H54 (cell line): ENCODE measurements around the gene CHRNA3.

Experiments
- DNase-seq: peaks from one replicate; pipeline ENCODE4 v3.0.0; 2011; ENCODE audit warnings: low spot score, mixed read lengths; ENCODE audit not compliant: insufficient read length
- FAIRE-seq: peaks from 3 replicates; lab custom pipeline; 2011; peaks lifted over from hg19 to GRCh38; lab: Jason Lieb, UNC
- POLR2A ChIP-seq: IDR thresholded peaks from 2 replicates; pipeline ENCODE4 v1.6.1; 2011; ENCODE audit warnings: low read depth, mild to moderate bottlenecking, low read length

CHRNA3 gene

DNA sequence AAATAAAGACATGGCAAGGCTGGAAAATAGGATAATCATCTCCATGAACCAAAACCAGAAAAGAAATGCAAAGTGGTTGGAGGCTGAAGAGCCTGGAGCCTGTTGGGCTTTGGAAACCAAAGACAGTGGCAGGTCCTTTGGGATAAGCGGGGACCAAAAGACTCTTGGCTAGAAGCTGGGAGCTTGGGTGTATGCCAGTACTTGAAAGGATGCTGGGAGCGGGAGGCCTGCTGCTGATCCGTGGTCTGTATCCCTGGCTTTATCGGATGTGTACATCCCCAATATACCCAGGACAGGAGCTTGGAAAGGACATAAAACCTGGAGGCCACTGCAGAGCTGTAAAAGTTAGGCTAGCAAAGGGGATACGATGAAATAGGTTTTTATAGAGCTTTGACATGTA lies 21.5 kb upstream of the CHRNA3 start:
- DNase-seq (no peak), FAIRE-seq (no peak)
- TF ChIP-seq POLR2A = no peak

DNA sequence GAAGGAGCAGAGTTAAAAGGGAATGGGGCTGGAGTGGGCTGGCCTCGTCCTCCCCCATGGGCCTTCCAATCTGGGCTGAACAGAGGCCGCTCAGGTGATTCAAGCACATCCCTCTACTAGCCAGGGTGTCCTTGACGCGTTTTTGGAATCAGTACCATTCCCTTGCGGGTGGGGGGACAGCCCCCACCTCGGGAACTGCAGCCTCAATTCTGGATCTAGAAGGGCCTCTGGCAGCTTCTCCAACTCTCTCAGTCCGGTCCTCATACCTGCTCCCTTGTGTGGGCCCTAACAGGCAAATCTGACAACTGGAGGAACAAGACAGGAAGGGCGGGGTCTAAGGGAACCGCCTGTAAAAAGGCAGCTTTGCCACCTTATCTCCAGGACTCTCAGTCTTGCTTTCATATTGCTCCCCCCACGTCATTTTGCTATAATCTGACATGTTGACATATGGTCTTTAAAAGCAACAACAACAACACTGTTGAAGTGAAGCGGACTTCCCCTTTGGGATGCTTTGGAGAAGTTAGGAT lies 21.0 kb upstream of the CHRNA3 start:
- FAIRE-seq (no peak), DNase-seq (no peak)
- no peak for TF ChIP-seq POLR2A

DNA sequence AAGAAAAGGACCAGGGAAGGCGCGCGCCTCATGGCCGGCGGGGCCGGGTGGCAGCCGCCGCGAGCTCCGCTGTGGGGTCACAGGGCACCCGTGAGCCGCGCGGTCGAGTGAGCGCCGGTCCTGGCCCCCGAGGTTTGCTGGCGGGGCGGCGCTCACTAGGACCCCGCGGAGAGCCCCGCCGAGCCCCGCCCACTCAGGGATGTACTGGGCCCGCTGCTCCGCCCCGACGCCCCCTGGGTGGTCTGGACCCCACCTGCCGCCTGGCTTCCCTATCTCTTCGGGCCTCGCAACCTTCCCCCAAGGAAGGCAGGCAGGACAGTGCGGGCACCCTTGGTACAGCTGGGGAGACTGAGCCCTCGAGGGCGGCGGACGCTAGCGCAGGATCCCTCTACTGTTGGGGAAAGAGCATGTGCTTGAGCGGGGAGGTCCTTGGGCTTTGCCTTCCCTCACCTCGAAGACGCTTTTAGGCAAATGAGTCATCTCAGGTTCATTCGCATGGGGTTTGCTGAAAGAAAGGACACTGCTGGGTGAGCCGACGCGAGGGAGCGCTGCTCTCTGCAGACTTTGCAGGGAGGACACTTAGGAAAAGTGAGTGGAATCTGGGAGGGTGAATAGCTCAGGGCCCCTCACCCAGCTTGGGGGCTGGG lies 20.4 kb upstream of the CHRNA3 start, which contains the start of gene CHRNB4:
Gene CHRNB4, minus strand, starts transcription at position 109 of the 647 bp plus-strand sequence. Its CDS starts 77 bp downstream, at position 32.
- no peak for DNase-seq
- FAIRE-seq = no peak
- no peak for TF ChIP-seq POLR2A

DNA sequence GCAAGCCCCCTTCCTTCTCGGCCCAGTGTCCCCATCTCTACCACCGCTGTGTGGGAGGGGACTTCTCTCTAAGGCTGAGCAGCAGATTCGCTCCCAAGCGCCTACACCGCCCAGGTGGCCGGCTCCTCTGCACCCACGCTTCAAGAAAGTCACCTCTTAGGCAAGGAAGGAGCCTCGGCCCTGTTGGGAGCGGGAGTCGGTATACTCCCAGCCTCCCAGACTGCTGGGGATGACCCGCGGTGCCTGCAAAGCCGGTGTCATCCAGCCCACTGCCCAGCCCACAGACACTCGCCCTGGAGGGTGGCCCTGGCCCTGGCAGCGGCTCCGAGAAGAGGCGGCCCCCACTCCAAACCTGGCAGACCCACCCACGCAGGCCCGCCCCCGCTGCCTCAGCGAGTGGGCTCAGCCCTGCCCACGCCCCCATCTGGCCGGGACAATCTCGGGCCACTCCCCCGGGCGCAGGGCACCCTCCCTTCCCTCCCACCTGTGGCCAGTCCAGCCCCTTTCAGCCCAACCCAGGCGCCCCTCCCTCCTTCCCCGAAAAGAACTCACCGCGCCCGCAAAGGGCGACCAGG lies 19.8 kb upstream of the CHRNA3 start:
- no peak for FAIRE-seq
- TF ChIP-seq POLR2A = no peak
- DNase-seq = no peak

DNA sequence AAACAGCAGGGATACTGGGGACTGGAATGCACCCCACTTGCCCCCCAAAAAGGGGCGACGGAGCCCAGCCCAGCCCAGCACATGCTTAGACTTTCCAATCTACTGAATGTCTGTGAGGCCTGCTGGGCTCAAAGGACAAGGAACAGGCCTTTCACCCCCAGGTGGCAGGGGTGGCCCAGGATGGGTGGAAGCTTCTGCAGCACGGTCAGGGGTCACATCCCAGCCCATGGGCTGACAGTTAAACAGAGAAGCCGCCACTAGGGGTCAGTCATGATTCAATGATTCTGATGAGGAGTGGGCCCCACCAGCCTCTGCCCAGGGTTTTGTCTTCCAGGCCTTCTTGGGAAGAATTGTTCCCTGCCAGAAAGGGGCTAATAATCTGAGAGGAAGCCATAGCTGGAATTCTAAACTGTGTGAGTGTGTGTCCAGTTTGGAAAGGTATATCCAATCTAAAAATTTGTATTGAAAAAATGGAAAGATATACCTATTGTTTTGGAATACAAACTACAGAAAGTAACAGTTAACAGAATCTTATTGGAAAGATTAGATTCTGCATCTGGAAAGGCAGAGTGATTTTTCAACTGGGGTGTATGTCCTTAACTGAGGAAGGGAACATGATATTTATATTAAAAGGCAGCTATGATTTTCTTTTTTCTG lies 18.0 kb upstream of the CHRNA3 start:
- peak; percentile 33 for DNase-seq
- FAIRE-seq = no peak
- TF ChIP-seq POLR2A = no peak

DNA sequence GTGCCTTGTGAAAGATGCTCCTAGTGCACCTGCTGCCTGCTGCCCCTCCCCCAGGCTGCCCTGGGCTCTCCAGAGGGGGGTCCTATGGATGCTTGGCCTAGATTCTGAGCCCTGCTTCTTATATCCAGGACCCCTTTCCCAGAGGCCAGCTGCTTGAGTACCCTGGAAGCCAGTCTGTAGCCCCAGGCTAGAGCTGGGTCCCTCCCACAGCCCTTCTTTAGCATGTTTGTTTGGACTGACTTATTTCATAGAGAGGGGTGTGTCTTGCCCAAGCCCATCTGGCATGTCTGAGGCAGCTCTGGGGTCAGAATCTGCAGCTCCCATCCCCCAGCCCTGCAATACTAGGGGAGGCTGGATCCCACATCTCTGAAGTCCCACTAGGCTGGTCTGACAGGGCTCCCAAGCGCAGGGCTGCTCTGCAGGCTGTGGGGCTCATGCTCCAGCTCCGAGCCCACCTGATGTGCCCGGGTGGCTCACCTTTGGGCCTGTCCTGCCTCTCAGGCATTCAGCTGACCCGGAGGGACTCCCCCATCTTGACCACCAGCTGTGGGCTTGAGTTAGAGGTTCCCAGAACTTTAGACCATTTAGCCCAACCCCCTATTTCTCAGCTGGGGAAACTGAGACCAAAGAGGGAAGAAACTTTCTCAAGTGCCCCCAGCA lies 17.1 kb upstream of the CHRNA3 start:
- no peak for DNase-seq
- FAIRE-seq = no peak

DNA sequence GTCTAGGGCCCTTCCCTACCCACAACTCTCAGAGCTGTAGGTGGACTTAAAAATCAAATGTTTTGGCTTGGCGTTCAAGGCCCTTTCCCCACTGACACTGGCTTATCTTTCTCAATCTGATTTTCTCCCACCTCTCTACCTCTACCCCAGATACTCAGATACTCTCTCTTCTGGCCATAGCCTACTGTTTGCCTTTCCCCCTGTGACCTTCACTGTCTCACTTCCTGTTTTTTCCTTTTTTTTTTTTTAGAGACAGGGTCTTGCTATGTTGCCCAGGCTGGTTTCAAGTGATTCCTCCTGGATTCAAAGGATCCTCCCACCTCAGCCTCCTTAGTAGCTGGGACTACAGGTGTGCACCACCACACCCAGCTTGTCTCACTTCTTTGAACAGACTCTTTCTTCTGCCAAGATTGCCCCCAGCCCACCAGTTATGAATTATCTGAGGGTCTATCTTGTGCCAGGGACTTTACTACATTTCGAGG lies 15.6 kb upstream of the CHRNA3 start:
- no peak for TF ChIP-seq POLR2A
- FAIRE-seq (no peak), DNase-seq (no peak)

More for the DNA sequence above, 17.1 kb upstream of the CHRNA3 start:
- TF ChIP-seq POLR2A = no peak

DNA sequence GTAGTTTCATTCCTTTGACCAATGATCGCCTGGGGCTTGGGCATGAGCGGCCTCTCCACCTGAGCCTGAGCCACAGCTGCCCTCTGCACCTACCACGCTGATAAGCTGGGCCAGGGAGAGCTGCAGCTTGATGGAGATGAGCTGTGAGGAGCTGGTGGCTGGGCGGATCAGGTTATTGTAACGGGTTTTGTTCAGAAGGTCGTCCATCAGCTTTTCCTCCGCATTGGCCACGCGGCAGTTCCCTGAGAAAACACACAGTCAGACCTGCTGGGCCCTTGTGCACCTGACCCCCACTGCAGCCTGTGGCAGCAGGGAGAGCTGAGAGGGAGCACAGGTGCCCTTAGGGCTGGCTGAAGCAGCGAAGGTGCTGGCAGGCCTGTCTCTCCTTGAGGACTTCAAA lies 14.6 kb upstream of the CHRNA3 start:
- FAIRE-seq (no peak), DNase-seq (no peak)
- TF ChIP-seq POLR2A = no peak

DNA sequence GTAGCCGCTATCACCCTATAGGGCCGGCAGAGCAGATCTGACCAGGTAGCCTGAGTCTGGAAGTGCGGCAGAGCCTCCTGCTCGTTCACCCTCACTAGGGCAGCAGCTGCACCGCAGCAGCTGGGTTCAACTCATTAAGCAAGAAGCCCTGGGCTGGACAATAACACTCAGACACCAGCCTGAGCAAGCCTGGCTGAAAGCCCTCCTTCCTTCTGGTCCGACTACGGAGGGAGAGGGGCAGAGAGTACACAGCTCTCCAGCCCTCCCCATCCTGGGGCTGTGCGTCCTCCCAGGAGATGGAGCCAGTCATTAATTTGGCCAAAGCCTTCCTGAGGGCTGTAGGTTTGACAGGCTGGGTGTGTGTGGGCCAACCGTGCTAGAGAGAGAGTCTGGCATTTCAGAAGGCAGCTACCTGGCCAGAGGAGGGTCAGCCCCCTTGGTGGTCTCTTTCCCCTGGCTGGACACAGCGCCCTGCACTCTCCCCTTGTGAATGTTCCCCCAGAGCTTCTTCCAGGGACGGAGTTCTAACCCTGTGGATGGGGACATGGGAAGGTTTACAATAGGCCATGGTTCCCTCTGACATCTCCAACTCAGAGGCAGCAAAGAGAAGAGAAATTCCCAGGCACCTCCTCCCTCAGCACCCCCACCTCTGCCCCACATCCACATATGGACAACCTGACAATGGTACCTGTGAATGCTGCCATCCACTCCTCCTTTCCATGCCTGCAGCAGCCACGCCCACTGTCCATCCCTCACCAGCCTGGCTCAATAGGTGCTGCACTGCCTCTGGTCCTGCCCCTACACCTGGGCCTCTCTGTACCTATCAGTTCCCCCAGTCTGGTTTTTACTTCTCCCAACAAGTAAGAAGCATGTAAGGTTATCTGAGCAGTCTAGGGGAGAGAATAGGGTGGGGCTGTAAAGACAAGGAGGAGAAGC lies 13.7 kb upstream of the CHRNA3 start:
- no peak for TF ChIP-seq POLR2A
- no peak for DNase-seq
- FAIRE-seq = no peak

DNA sequence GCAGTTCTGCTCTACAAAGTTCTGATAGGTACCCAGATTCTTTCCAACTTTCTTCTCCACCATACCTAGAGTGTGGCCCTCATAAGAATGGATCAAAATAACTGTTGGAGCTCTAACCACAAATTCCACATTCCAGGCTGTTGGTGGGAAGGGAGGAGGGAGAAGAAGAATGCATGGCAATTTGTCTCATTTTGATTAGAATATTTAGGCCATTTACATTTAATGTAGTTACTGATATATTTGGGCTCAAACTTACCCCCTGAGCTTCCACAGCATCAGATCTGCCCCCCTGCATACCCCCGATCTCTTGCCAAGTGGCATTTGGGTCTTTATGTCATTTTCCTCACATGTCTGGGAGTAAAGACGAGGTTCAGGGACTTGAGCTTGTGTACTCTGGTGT lies 12.6 kb upstream of the CHRNA3 start:
- DNase-seq (no peak), FAIRE-seq (no peak)
- TF ChIP-seq POLR2A = no peak

DNA sequence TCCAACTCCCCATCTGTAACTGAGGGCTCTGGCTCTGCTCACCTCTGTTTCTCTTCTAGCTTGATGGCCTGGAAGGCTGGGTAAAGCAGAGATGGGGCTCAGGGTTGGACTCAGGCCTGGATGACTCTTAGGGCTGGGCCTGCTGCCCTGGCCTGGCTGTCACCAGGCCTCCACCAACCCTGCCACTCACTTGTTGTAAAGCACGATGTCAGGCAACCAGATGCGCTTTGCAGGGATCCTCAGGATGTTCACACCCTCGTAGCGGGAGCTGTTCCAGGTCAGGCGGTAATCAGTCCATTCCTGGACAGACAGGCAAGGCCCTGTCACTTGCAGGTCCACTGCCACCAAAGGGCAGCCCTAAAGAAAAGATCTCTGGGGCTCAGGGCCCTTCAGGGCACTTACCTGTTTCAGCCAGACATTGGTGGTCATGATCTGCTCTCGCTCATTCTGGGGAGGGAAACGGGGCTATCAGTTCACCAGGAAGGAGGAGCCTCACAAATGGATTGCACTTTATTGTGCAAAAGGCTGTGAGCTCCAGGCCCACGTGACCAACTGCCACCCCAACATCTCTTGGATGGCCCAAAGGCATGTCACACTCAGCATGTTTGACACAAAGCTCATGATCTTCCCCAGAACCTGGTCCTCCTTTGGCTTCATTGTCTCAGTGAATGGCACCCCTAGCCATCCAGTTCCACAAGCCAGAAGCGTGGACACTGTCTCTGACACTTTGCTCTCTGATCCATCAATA lies 10.3 kb upstream of the CHRNA3 start:
- FAIRE-seq = no peak
- TF ChIP-seq POLR2A = no peak
- no peak for DNase-seq

DNA sequence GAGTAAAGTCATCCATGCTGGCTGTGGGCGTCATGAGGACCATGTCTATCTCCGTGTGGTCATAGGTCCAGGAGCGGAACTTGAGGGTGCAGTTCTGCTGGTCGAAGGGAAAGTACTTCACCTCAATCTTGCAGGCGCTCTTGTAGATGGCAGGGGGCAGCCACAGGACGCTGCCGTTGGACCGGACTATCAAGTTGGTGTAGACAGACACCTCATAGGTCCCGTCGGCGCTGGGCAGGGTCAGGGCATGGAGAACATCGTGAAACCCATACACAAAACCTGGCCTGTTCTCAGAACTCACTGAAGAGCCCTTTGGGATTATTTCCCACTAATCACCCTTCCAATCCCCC lies 8.9 kb upstream of the CHRNA3 start:
- FAIRE-seq = no peak
- no peak for DNase-seq
- no peak for TF ChIP-seq POLR2A
